G401.6 (cell line): Measurements from ENCODE around the gene SSTR3.

Experiments used
- FAIRE-seq: peaks from 2 replicates; lab custom pipeline; 2012; peaks lifted over from hg19 to GRCh38; lab: Jason Lieb, UNC

Gene SSTR3

GRCh38 chr22:37195921-37196320 is 16.4 kb downstream of the SSTR3 start:
- no peak for FAIRE-seq

DNA sequence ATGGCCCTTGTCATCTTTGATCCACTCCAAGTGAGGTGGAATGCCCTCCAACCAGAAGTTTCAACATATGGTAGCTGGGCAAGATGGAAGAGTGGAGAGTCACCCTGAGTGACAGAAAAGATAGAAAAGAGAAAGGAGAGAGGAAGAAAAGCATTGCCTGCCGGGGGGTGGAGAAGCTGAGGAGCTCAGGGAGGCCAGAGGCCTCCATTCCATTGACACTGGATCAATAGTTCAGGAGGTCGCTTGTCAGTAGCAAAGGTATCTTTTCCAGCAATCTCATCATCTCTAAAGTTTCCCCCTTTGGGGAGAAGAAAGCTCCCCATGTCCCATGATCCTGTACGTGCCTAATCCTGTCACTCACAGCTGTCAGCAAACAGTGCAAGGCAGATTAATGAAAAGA is 17.5 kb downstream of the SSTR3 start:
- no peak for FAIRE-seq

DNA sequence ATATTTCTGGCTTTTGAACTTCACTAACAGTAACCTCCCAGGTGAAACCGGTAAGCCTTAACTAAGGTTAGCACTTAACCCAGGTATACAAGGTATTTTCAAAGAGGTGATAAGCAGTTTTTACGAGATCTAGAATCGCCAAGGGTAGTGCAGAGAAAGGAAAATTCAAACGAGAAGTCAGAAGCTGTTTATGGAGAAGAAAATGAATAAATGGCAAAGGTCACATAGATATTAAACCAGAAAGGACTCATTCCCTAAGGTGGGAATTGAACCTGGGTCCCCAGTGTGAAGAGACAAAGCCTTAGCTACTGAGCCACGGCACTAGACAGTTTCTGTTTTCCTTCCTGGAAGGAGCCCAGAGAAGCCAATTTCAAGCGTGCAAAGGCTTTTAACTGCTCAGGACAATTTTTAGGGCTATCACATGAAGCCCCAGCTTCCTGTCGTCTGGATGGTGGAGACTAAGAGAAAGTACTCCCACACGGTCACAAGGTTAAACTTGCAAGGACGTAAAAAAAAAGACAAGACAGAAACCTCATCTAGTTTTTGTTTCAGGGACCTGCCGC is 18.6 kb downstream of the SSTR3 start:
- FAIRE-seq, result peak; percentile 81

GRCh38 chr22:37192741-37193140 is 19.5 kb downstream of the SSTR3 start:
- FAIRE-seq, result no peak

DNA sequence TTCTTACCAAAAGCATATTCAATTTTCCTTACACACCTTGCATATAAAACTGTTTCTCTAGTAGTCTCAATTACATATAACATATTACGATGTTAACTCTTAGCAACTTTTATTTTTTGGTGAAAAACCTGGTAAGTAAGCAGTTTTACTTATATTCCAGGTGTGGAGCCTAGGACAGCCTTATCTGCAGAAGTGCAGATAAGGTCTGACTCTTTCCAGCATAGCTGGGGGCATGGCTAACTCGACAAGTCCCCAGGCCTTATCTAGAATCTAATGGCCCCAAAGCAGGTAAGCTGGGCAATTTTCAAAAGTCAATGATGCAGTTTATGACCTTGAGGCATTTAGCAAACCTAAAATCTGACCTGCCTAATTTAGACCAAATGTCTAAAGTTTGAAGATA is 20.1 kb downstream of the SSTR3 start:
- FAIRE-seq, result no peak

- peak; percentile 94 for FAIRE-seq
Measured at GRCh38 chr22:37190262-37190780, 22.0 kb downstream of the SSTR3 start.

DNA sequence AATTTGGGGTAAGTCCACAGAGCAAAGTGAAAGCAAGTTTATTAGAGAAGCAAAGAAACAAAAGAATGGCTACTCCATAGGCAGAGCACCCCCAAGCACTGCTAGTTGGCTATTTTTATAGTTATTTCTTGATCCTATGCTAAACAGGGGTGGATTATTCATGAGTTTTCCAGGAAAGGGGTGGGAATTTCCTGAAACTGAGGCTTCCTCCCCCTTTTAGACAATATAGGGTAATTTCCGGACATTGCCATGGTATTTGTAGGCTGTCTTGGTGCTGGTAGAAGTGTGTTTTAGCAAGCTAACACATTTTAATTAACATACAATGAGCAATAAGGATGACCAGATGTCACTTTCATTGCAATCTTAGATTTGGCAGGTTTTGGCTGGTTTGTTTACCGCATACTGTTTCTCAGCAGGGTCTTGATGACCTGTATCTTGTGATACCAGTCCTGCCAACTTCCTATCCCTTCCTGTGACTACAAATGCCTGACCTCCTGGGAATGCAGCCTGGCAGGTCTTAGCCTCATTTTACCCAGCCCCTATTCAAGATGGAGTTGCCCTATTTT is 23.3 kb downstream of the SSTR3 start:
- FAIRE-seq, result peak; percentile 97

GRCh38 chr22:37187891-37188761 is 24.2 kb downstream of the SSTR3 start, which contains the start of gene C1QTNF6:
TSS of gene C1QTNF6 (minus strand) at chr22:37188247. CDS start at chr22:37188213, 34 bp downstream.
- peak; percentile 92 for FAIRE-seq

DNA sequence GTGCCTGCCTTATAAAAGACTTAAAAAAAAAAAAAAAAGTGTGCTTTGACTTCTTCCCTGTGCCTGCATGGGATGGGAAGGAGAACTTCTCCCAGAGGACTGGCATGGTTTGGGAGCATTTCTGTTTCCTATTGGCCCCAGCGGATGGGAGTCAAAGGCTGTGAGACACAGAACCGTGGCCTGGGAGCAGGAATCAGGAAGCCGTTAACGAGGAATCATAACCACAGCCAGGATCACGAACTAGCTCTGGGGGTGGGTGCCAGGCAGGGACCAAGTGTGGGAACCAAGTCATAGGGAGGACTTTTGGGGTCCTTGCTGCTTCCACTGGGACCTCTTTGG is 24.8 kb downstream of the SSTR3 start:
- no peak for FAIRE-seq

DNA sequence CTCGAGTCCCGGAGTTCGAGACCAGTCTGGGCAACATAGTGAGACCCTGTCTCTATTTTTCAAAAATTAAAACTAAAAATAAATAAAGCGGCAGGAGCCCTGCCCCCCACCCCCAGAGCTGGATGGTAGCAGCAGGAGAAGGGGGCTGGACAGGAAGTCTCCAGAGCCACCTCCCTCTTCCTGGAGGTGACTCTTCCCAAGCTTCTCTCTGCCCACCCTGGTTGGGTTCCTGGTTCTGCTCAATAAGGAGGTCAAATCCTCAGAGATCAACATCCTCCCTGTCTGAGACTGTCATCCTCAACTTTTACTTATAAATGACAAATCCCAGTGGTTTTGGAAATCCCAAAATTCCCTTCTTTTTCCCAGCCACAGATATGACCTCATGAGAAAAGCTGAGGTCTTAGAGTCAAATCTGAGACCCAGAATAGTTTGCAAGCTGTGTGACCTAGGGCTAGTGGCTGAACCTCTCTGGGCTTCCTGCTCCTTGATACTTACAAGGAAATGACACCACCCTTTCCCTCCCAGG is 25.2 kb downstream of the SSTR3 start:
- FAIRE-seq, result peak; percentile 78

- peak; percentile 85 for FAIRE-seq
Measured at GRCh38 chr22:37186228-37186996, 25.9 kb downstream of the SSTR3 start.

DNA sequence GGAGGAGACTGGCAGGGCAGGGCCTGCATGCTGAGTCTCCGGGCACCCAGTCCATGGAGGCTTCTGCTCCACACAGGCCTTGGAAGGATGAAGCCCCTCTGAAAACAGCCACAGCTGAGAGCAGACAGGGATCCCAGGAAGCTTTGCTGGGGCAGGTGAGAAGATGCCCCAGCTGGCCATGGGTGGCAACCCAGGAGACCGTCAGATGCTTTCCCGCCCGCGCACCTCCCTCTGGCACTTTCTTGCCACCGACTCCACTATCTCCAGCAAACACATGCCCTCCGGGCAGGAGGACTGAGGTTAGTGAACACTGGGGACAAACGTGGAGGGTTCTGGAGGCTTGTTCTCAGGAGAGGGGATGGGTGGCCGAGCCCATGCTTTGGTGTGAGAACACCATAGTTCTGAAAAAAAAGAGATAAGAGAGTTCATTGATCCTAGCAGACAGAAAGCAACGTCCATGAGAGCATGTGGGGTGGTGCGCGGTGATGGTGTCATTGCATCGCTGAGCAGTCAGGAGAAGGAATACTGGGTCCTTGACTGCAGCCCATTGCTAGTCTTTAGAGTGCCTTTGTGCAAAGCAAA is 26.5 kb downstream of the SSTR3 start:
- no peak for FAIRE-seq

GRCh38 chr22:37184816-37185541 is 27.3 kb downstream of the SSTR3 start:
- no peak for FAIRE-seq

- no peak for FAIRE-seq
Measured at GRCh38 chr22:37184380-37184755, 27.9 kb downstream of the SSTR3 start.

DNA sequence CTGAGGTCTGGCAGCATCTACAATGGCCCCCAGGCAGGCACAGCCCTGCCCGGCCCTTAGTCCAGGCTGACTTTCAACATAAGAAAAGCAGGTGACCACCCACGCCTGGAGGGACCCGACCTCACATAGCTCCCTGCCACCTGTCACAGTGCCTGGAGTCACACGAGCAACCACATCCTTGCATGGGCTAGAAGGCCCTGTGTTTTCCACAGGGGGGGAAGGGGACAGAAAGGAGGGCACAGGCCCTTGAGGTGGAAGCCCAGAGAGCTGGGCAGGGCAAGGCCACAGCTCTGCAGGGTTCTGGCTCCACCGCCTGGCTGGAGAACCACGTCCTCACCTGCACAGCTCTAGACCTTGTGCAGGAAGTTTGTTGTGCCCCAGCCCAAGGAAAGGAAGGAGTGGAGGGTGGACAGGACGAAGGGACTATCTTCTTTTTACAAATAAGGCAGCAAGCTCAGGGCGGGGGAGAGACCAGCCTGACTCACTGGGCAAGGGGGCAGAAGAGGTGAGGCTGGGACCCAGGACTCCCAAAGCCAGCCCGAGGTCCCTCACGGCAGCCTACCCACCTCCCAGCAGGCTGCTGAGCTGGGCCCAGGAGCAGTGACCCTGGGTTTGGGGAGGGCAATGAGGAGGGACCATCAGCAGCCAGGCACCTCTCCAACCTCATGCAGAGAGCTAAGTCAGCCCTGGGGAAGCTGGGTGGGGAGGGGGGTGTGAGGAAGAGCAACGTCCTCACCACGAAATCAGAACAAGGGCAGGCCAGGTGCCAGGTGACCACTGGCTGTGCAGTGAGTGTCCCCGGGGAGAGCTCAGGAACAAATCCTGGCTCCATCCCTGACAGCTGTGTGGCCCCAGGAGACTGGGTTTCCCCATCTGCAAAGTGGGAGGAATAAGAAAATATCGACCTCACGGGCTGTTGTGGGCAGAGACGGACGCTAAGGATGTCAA is 28.6 kb downstream of the SSTR3 start:
- FAIRE-seq, result no peak

DNA sequence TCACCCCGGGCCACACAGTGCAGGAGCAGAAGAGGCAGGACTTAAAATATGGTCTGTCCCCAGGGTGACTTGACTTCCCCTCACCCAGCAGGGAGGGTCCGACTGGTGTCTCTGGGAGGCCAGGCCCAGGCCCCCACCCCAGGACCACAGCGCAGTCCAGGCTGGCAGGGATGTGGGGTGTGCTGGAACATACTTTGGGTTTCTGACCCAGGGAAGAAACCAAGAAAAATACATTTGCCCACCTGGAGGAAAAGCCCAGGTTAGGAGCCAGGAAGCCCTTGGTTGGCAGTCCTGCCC is 29.4 kb downstream of the SSTR3 start:
- no peak for FAIRE-seq

DNA sequence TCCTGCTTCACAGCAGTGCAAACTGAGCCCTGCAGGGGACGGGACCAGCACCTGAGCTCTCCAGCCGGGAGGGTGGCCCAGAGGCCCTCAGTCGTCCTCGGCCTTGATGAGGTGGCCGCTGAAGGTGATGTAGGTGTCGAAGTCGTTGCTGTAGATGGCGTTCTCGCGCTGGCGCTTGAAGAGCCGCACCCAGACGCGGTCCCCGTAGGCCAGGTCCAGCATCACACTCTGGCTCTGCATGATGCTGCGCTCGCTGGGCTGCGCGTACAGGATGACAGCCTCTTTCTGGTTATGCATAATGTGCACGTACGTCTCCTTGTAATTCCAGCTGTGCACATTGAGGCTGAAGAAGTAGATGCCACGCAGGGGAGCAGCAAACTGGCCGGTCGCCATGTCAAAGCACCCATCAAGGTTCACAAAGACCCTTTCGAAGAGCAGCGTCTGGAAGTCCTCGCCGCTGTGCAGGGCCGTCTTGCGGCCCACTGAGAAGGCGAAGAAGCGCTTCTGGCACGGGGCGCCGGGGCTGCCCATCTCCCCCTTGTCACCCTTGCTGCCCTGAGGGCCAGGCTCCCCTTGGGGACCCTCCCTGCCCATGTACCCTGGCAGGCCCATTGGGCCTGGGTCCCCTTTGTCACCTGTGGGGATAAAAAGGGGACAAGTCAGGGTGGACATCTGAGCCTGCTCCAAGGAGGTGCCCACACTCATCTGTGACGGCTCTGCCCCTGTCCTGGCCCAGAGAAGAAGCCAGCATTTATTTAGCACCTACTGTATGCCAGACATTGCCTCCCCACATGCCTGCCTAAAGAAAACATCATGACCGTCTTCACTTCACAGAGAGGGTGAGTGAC is 30.0 kb downstream of the SSTR3 start:
- no peak for FAIRE-seq

- no peak for FAIRE-seq
Measured at GRCh38 chr22:37181681-37182080, 30.6 kb downstream of the SSTR3 start.

GRCh38 chr22:37180531-37181231 is 31.6 kb downstream of the SSTR3 start:
- no peak for FAIRE-seq
